Measurements from ENCODE around the gene RMC1.
"Not testable (repeated sequence)": the region's sequence is repeated elsewhere in the genome, so short reads cannot be mapped to it uniquely, and the experiment has no call there.

Gene RMC1

GRCh38 chr18:23563377-23564043, 60.2 kb downstream of the RMC1 start:
- DNase-seq (ENCODE audit: low spot score), result peak; percentile 82

GRCh38 chr18:23565916-23566547, 62.7 kb downstream of the RMC1 start:
- peak; percentile 49 for DNase-seq (ENCODE audit: low spot score)

GRCh38 chr18:23567671-23568070, 64.4 kb downstream of the RMC1 start:
- no peak for DNase-seq (ENCODE audit: low spot score)

GRCh38 chr18:23568281-23569138, 65.2 kb downstream of the RMC1 start:
- DNase-seq (ENCODE audit: low spot score), result no peak

GRCh38 chr18:23569299-23570063, 66.2 kb downstream of the RMC1 start:
- DNase-seq (ENCODE audit: low spot score), result no peak

GRCh38 chr18:23570912-23571504, 67.7 kb downstream of the RMC1 start:
- no peak for DNase-seq (ENCODE audit: low spot score)

- no peak for DNase-seq (ENCODE audit: low spot score)
Measured at GRCh38 chr18:23572012-23572411, 68.7 kb downstream of the RMC1 start.

GRCh38 chr18:23572570-23572969, 69.3 kb downstream of the RMC1 start:
- DNase-seq (ENCODE audit: low spot score), result no peak

- DNase-seq (ENCODE audit: low spot score), result no peak
Measured at GRCh38 chr18:23573020-23573419, 69.7 kb downstream of the RMC1 start.

- peak; percentile 63 for DNase-seq (ENCODE audit: low spot score)
Measured at GRCh38 chr18:23573626-23574431, 70.5 kb downstream of the RMC1 start.

- no peak for DNase-seq (ENCODE audit: low spot score)
Measured at GRCh38 chr18:23574611-23575308, 71.4 kb downstream of the RMC1 start.

GRCh38 chr18:23575309-23575651, 72.0 kb downstream of the RMC1 start:
- no peak for DNase-seq (ENCODE audit: low spot score)

- DNase-seq (ENCODE audit: low spot score), result not testable (repeated sequence)
Measured at GRCh38 chr18:23577521-23577920, 74.2 kb downstream of the RMC1 start.

GRCh38 chr18:23578067-23578701, 74.9 kb downstream of the RMC1 start:
- no peak for DNase-seq (ENCODE audit: low spot score)

GRCh38 chr18:23578891-23579653, 75.8 kb downstream of the RMC1 start:
- no peak for DNase-seq (ENCODE audit: low spot score)

GRCh38 chr18:23580677-23581367, 77.5 kb downstream of the RMC1 start:
- DNase-seq (ENCODE audit: low spot score), result peak; percentile 40
